Stomach (tissue), 4 donors: ENCODE data around the gene EXOSC5.

Experiments used
- CTCF ChIP-seq, 7 experiments: fragments of 450-650 bp in 4 of 7; fragments of 200-600 bp in 3 of 7; sonication (generic) in 3 of 7; IDR thresholded peaks; one replicate each; pipeline ENCODE4 v1.5.1; 2016 to 2019; ENCODE audit warnings: antibody characterized with exemption in 7 of 7, control low read depth in 2 of 7, mild to moderate bottlenecking in 1 of 7
- EP300 ChIP-seq: sonication (generic); formaldehyde crosslinking; IDR thresholded peaks from one replicate; pipeline ENCODE4 v1.6.1; 2017; ENCODE audit warnings: antibody characterized with exemption
- POLR2A ChIP-seq, 4 donors: fragments of 450-650 bp; IDR thresholded peaks; one replicate each; pipeline ENCODE4 v1.6.1; 2016; ENCODE audit warnings: antibody characterized with exemption in 4 of 4, control low read depth in 2 of 4, mild to moderate bottlenecking in 1 of 4, moderate library complexity in 1 of 4
- POLR2AphosphoS5 ChIP-seq, 3 donors: sonication (generic); formaldehyde crosslinking; IDR thresholded peaks; one replicate each; pipeline ENCODE4 v1.6.1; 2016; ENCODE audit warnings: antibody characterized with exemption in 3 of 3

- TF ChIP-seq CTCF (IDR thresholded peaks at IDR 0.05) (no peak), EP300 (no peak), POLR2AphosphoS5 (IDR thresholded peaks at IDR 0.05) (no peak), POLR2A (IDR thresholded peaks at IDR 0.05) (no peak)
Measured at GRCh38 chr19:41386442-41386841, 10.7 kb downstream of the EXOSC5 start.
